NCI-H2171 treated with DMSO at 0.1 percent for 48 hours (cell line): ENCODE results near the gene SPSB4.

Experiments
- DNase-seq: peaks from one replicate; lab custom pipeline; 2025; lab: John Stamatoyannopoulos, UW

SPSB4 gene

DNA sequence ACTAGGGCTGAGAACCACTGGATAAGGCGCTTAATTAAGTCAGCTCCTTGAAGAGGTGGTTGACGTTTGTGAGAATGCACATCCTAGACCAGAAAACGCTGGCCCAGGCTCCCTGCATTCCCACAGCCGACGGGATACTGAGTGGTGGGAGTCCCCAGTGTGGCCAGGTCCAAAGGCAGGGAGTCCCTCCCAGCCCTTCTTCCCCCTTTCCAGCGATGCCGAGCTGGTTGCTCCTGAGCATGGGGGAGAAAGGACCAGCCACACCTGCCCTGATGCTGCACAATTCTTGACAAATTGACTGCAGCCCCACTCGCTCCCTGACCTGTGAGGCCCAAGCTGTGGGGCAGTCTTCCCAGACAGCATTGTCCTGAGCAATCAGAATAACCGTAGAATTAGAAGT, 101.0 kb downstream of the SPSB4 start:
- no peak for DNase-seq

DNA sequence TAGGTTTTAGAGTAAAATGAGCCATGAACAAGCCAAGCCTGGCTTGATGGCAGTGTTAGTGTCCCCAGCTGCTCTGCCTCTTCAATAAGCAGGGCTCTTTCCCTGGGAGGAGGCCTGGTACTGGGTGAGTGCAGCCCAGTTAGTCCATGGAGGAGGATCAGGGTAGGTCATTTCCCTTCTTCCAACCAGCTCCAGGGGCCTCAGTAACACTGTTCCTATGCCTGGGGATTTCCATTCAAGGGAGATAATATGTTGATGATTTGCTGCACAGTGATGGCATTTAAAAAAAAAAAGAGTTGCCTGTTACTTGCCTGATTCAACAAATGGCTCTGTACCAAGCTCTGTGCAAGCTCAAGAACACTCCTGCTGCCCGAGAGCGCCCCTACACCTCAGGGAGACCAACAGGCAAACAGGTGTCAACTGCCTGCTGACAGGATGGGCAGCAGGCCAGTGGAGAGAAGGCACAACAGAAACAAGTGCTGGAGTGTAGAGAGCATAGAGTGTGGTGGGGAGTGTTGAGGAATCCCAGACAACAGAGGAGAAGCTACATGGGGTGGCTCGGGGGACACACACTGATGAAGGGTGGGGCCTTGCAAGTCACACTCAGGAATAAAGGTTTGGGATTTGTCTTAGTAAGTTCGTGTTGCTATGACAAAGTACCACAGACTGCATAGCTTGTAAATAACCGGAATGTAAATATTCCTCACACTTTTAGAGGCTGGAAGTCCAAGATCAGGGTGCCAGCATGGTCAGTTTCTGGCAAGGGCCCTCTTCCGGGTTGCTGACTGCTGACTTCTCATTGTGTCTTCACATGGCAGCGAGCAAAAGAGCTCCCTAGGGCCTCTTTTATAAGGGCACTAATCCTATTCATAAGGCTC, 101.9 kb downstream of the SPSB4 start:
- DNase-seq, result peak; percentile 71

DNA sequence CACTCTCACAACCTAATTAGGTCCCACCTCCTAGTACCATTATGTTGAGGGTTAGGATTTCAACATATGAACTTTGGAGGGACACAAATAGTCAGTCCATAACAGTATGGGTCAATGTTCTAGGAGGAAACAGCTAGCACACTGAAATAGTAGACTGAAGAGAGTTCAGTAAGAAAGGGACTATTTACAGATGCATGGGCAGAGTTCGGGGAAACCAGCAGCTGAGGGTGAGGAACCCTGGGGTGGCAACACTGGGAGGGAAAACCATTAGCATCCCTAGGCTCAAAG, 102.5 kb downstream of the SPSB4 start:
- DNase-seq, result no peak

DNA sequence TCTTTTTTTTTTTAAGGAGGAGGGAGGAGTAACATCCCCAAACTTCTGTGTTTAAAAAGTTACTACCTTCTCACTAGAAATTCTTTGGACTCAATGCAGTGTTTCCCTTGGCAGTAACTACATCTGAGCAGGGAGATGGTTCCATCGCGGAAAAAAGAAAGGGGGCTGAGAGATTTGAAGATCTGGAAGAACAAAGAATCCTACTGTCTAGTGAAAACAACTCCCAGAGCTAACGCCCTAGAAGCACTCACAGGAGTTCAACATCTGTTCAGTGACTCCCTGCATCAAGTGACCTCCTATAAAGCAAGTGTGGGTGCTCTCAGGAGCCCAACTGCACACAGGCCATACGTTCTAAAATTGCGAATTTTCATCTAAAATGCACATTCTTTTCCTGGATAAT, 113.7 kb downstream of the SPSB4 start:
- peak; percentile 85 for DNase-seq

DNA sequence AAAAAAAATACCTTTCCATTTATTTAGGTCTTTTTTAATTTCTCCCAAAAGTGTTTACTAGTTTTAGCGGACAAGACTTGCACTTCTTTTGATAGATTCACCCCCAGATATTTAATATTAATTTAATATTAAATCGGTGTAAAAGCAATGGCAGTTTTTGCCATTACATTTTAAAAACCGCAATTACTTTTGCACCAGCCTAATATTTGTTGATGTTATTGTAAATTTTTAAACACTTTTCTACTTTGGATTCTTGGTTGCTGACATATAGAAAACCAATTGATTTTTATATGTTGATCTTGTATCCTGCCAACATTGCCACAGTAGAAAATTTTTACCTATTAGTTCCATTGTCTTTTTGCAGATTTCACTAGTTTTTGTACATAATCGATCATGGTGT, 116.5 kb downstream of the SPSB4 start:
- DNase-seq, result no peak

DNA sequence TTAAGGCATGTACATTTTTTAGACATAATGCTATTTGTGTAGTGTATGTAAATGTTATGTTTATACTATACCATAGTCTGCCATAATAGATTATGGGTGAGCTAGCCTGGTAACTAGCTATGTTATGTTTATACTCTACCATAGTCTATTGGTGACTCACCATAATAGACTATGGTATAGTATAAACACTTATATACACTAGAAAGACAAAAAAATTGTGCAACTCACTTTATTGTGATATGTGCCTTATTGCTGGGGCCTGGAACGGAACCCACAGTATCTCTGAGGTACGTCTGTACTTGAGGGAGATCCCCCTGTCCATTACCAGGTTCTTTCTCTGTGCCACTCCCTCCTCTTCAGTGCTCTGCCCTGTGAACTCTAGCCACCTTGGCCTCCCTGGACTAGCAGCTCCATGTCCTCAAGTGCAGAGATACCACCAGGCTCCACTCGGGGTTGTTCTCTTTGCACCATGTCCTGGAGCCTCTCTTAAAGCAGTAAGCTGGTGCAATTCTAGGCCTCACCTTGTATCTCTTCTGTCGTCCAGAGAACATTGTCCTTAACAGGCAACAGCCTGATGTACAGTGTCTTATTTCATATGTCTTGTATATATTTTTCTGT, 119.6 kb downstream of the SPSB4 start:
- DNase-seq, result no peak

DNA sequence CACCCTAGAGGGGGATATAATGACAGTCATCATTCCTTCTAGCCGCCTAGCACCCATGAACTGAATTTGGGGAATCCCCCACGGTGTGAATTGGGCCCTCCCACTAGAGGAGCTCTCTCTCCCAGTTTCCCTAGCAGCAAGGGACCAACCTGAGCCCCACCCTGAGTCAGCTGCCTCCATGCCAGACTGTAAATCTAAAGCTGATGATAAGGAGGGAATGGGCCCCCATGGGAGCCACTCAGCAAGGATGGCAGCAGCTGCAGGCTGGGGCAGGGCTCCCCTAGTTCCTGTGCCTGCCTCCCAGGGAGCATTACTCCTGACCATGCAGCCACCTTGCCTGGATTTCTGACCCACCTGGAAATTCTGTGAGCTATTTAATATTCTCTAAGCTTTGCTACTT, 123.5 kb downstream of the SPSB4 start:
- peak; percentile 67 for DNase-seq

DNA sequence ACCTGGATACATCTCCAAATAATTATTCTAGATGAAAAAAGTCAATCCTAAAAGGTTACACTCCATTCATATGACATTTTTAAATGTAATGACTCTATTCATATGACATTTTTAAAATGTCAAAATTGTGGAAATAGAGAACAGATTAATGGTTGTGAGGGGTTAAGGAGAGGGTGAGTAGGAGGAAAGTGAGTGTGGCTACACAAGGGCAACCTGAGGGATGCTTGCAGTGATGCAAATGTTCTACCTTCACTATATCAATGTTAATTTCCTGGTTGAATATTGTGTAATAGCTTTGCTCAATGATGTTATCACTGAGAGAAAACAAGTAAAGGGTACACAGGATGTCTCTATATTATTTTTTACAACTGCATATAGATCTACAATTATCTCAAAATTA, 125.6 kb downstream of the SPSB4 start:
- DNase-seq, result no peak

DNA sequence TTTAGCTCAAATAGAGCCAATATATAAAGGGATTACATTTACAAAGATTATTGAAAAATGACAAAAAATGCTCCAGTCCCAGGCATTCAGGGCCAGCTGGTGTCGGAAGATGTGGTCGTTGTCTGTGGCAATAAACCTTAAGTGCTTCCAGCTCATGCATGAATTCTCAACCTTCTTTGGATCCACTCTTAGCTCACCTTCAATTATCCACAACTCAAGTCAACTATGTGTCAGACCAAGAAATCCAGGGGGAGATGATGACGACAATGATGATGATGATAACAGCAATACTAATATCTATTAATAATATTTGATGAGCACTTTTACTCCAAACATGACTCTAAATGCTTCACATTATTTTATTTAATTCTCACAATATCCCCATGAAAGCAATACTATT, 126.9 kb downstream of the SPSB4 start:
- DNase-seq, result no peak

DNA sequence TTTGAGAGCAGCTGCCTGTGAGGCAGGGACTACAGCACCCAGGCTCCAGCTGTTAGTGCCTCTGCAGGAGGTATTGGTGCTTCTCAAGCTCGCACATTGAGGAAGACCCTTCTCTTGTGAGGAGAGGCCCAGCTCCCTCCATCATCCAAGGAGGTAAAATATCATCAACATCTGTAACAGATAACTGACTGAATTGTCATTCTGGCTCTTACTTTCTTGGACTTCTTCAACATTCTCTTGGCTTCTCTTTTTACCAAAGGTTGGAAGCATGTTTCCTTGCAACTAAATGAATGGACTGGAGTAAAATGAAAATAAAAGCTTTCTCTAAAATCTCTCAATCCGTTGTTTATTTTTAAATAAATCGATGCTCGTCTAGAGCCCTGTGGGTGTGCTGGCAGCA, 127.4 kb downstream of the SPSB4 start:
- DNase-seq, result no peak

DNA sequence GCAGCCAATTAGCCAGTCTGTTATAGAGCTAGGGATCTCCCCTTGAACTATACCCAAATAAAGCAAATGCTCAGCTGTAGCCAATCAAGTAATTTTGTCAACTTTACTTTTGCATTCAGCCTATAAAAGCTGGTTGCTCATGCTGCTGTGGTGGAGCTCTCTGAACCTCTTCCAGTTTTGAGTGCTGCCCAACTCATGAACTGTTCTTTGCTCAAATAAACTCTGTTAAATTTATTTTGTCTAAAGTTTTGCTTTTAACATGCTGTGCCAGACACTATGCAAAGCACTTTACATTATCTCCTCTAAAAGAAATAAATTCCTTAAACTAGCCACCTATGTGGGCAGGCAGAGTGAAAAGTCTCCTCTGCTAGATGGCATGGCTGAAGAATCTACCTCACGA, 128.8 kb downstream of the SPSB4 start:
- DNase-seq, result no peak

DNA sequence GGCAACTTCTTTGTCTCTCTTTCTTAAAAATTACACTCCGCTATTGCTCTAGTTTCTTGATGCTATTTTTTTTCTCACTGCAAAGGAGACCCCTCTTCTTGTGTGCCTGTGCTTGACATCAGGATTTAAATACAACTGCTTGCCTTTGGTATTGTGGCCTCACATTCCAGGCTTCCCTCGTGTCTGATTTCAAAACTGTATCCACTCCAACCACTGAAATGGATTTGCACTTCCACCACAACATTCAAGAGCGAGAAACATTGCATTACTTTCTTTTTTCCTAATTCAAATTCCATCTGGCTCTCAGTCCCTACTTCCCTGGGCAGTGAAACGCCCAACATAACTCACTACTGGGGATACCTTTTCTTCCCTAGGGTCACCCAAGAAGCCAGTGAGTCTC, 130.0 kb downstream of the SPSB4 start:
- no peak for DNase-seq

DNA sequence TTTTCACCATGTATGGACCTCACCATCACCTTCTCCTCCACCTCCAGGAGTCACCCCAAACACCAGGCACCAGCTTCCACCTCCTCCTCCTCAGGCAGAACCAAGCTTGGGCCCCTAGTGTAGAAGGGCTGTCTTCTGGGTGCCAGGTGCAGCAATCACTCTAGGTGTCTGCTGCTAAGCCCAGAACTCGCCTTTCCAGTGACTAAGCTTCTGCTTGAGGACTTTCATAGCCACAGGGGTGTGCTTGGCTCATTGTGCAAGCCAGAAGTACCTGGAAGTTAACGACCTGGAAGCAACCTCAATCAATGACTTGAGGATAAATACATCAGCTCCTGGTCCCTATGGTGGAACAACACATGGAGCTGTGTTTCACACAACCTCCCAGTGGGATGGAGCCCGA, 130.7 kb downstream of the SPSB4 start:
- no peak for DNase-seq

DNA sequence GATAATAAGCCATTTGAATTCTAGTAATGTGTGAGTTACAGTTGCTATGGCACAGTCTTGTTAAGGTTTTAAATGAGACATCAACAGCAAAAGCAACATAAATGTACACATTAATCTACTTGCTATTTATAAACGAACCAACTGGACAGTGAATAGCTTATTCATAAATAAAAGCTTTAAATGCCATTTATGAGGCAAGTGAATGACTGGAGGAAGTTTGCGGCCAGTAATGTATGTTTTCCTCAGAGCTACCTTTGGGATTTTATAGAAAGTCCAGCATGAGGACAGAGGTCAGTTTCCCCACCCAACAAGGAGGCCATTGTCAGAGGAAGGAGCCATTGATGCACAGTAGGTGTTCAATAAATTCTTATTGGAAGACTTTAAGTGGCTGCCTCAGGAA, 132.5 kb downstream of the SPSB4 start:
- no peak for DNase-seq

DNA sequence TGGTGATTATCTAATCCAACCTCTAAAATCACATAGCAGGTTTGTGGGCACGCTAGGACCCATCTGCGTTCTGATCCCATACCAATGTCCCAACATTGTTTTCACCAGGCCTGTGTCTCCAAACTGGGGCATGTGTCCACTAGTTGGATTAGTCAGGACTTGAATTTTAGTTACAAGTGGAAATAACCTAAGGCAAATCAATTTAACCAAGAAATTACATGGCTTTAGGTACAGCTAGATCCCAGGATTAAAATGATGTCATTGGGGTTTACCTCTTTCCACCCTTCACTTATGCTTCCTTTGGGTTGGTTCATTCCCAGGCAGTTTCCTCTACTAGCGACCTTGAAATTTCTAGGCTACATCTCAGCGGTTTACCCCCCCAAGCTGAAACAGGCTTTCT, 133.3 kb downstream of the SPSB4 start:
- DNase-seq, result no peak

DNA sequence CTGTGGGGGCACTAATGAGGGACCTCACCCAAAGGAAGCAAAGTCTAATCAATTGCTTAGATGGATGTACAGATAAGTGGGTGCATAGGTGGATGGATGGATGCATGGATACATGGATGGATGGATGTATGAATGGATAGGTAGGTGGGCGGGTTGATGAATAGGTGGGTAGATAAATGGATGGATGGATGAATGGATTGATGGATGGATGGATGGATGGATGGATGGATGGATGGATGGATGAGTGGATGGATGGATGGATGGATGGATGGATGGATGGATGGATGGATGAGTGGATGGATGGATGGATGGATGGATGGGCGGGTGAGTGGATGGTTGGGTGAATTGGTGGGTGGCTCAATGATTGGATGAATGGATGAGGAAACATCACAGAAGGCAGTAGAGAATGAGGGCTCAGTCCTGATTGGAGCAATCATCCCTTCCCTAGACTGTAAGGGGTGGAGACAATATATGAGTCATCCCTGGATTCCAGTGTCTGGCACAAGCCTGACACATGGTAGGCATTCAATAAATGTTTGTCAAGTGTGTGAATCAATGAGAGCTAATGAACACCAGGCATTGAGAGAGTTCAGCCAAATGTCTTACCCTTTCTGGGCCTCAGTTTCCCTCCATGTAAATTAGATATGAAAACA, 140.1 kb downstream of the SPSB4 start:
- DNase-seq, result no peak

DNA sequence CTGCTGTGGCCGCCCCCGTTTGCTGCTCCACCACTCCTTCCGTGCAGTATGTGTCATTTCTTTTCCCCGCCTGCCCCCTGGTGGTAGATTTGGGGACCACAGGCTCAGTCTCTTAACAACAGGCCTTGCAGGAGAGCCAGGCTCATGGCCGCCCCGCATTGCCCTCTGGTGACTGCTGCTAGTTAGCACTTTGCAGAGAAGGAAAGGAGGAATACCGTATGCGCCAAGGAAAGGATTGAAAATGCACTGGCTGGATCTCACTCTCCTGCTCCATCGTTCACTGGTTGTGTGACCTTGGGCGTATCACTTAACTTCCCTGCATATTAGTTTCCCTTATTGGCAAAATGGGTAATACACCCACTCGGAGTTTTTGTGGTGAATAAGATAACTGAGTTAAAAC, 141.2 kb downstream of the SPSB4 start:
- peak; percentile 95 for DNase-seq

DNA sequence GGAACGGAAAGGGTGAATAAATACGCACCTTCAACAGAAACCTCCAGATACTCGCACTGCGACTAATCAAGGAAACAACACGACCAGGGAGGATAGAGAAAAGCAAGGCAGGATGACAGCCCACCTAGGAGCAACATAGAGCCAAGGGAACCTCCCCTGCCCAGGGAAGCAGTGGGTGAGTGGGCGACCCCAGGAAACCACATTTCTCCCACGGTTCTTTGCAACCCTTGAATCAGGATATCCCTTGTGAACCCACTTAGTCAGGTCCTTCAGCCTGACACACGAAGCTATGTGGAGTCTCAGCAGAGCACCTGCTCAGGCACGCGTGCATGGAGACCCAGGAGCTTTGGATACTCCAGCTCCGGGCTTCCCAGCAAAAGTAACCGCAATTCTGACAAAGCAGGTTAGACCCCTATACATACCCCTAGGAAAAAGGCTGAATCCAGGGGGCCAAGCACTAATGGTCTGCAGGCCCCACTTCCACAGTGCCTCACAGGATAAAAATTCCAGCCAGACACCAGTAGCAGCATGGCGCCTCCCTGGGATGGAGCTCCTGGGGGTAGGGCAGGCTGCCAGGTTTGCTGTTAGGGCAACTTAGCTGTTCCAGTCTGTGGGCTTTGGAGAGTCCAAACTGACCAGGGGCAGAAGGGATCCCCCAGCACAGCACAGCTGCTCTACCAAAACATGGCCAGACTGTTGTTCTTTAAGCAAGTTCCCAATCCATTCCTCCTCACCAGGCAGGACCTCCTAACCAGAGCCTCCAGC, 142.1 kb downstream of the SPSB4 start:
- DNase-seq, result no peak
